IMR-90 (cell line): ENCODE data around the gene PFDN6. TPM values are rescaled to one million over a fixed set of nuclear protein-coding genes. Genes with fewer than 3 reads are reported as not detected.

Experiments used
- ATAC-seq: fragments of 200-7000 bp; cut with Tn5 transposase; 2 replicates; pipeline ENCODE4 v1.9.1; 2020; ENCODE audit warnings: low read depth, mild to moderate bottlenecking, moderate library complexity
- BruUV-seq: library from RNA; stranded (reverse); fragments of 400-500 nt; replicated peaks from 2 replicates; lab custom pipeline; 2021; lab: Mats Ljungman, UMichigan
- CTCF ChIA-PET: fragments of 300-600 bp; formaldehyde crosslinking; extraction: SDS; loops from one replicate; lab custom pipeline; 2021; ENCODE audit warnings: antibody characterized with exemption; lab: Yijun Ruan, JAX
- POLR2A ChIA-PET: fragments of 300-600 bp; sonication (Branson Sonifier 250); formaldehyde crosslinking; loops from one replicate; lab custom pipeline; 2022; ENCODE audit warnings: antibody characterized with exemption; ENCODE audit not compliant: unreplicated experiment; lab: Charles Lee
- DNase-seq: peaks from one replicate; pipeline ENCODE4 v3.0.0; 2013
- H2AFZ ChIP-seq: replicated peaks from 2 replicates; pipeline ENCODE3; 2013; ENCODE audit warnings: low read length, mild to moderate bottlenecking; ENCODE audit not compliant: poor library complexity
- H2AK5ac ChIP-seq: 2 replicates; pipeline ENCODE4 v1.6.1; 2013; ENCODE audit warnings: low read depth, low read length, inconsistent platforms
- H2AK9ac ChIP-seq: replicated peaks from 2 replicates; pipeline ENCODE3; 2013; ENCODE audit warnings: mild to moderate bottlenecking, low read depth, low read length, moderate library complexity; ENCODE audit not compliant: poor library complexity
- H2BK120ac ChIP-seq: 2 replicates; pipeline ENCODE4 v1.6.1; 2013; ENCODE audit warnings: low read depth, low read length, inconsistent platforms
- H2BK15ac ChIP-seq: 3 replicates; pipeline ENCODE4 v1.6.1; 2013; ENCODE audit warnings: low read depth, low read length, inconsistent platforms
- H2BK20ac ChIP-seq: 2 replicates; pipeline ENCODE4 v1.6.1; 2013; ENCODE audit warnings: low read depth, mild to moderate bottlenecking, inconsistent platforms, low read length, moderate library complexity
- H2BK5ac ChIP-seq: 2 replicates; pipeline ENCODE4 v1.6.1; 2013; ENCODE audit warnings: mild to moderate bottlenecking, low read depth, low read length, inconsistent platforms; ENCODE audit not compliant: poor library complexity, severe bottlenecking
- H3K14ac ChIP-seq: replicated peaks from 2 replicates; pipeline ENCODE4 v1.6.1; 2013; ENCODE audit warnings: low read depth, low read length, inconsistent platforms
- H3K18ac ChIP-seq: 2 replicates; pipeline ENCODE4 v1.6.1; 2013; ENCODE audit warnings: low read depth, low read length, control low read depth
- H3K23ac ChIP-seq: 2 replicates; pipeline ENCODE4 v1.6.1; 2013; ENCODE audit warnings: low read depth, low read length, inconsistent platforms
- H3K27ac ChIP-seq: 2 replicates; pipeline ENCODE4 v1.5.1; 2013; ENCODE audit warnings: mild to moderate bottlenecking, control low read depth, low read length; ENCODE audit not compliant: insufficient read depth
- H3K27me3 ChIP-seq: 2 replicates; pipeline ENCODE4 v1.6.1; 2013; ENCODE audit warnings: low read length; ENCODE audit not compliant: control insufficient read depth, insufficient read depth
- H3K36me3 ChIP-seq: 2 replicates; pipeline ENCODE4 v1.6.1; 2013; ENCODE audit warnings: low read length, mixed read lengths; ENCODE audit not compliant: control insufficient read depth, insufficient read depth
- H3K4ac ChIP-seq: 2 replicates; pipeline ENCODE4 v1.6.1; 2013; ENCODE audit warnings: low read depth, low read length, inconsistent platforms
- H3K4me1 ChIP-seq: 2 replicates; pipeline ENCODE4 v1.6.1; 2013; ENCODE audit warnings: low read length, mixed read lengths; ENCODE audit not compliant: control insufficient read depth, insufficient read depth
- H3K4me2 ChIP-seq: 2 replicates; pipeline ENCODE4 v1.6.1; 2013; ENCODE audit warnings: low read depth, mild to moderate bottlenecking, control low read depth, low read length, moderate library complexity
- H3K4me3 ChIP-seq: 2 replicates; pipeline ENCODE4 v1.5.1; 2013; ENCODE audit warnings: low read depth, mild to moderate bottlenecking, control low read depth, low read length, moderate library complexity; ENCODE audit not compliant: insufficient read depth
- H3K56ac ChIP-seq: 2 replicates; pipeline ENCODE4 v1.6.1; 2013; ENCODE audit warnings: low read length, inconsistent platforms; ENCODE audit not compliant: insufficient read depth; ENCODE audit errors: extremely low read depth
- H3K79me1 ChIP-seq, 2 experiments: 2 replicates each; pipeline ENCODE4 v1.6.1; 2013; ENCODE audit warnings: low read length in 2 of 2, inconsistent platforms in 1 of 2, low read depth in 1 of 2
- H3K9ac ChIP-seq: 2 replicates; pipeline ENCODE4 v1.6.1; 2013; ENCODE audit warnings: low read depth, low read length, control low read depth
- H3K9me1 ChIP-seq: 2 replicates; pipeline ENCODE4 v1.6.1; 2013; ENCODE audit warnings: low read length, inconsistent platforms; ENCODE audit not compliant: insufficient read depth
- H3K9me3 ChIP-seq: 2 replicates; pipeline ENCODE4 v1.6.1; 2013; ENCODE audit warnings: low read length; ENCODE audit not compliant: control insufficient read depth, insufficient read depth
- H4K20me1 ChIP-seq: 2 replicates; pipeline ENCODE4 v1.6.1; 2013; ENCODE audit warnings: low read length, inconsistent platforms; ENCODE audit not compliant: insufficient read depth
- H4K5ac ChIP-seq: 2 replicates; pipeline ENCODE4 v1.6.1; 2013; ENCODE audit warnings: mild to moderate bottlenecking, low read depth, low read length, control low read depth
- H4K8ac ChIP-seq, 2 experiments: 2 replicates each; pipeline ENCODE4 v1.6.1; 2013; ENCODE audit warnings: low read depth in 2 of 2, low read length in 2 of 2, control low read depth in 1 of 2, inconsistent platforms in 1 of 2
- H4K91ac ChIP-seq: 2 replicates; pipeline ENCODE4 v1.6.1; 2013; ENCODE audit warnings: low read depth, low read length, inconsistent platforms; ENCODE audit not compliant: insufficient read depth
- BHLHE40 ChIP-seq: fragments of 150-350 bp; IDR thresholded peaks from 2 replicates; pipeline ENCODE4 v1.6.1; 2016; ENCODE audit warnings: mild to moderate bottlenecking, low read depth, low read length
- CHD1 ChIP-seq: IDR thresholded peaks from 2 replicates; pipeline ENCODE4 v1.6.1; 2012; ENCODE audit warnings: low read depth, low read length, improper control_type of control experiment
- POLR2A ChIP-seq: IDR thresholded peaks from 2 replicates; pipeline ENCODE4 v1.6.1; 2012; ENCODE audit warnings: mild to moderate bottlenecking, low read depth, low read length
- whole genome bisulfite sequencing, 2 experiments: methylation state at CpG; one replicate each; pipeline versions ENCODE4 v1.1.5 to v1.1.7; 2013; ENCODE audit warnings: missing lambda C conversion rate in 2 of 2; ENCODE audit not compliant: insufficient read length in 1 of 2; ENCODE audit errors: extremely low coverage in 2 of 2; 5-methylcytosine and 5-hydroxymethylcytosine counted together
- dilution Hi-C: fragments of 300-500 bp; cut with HindIII; formaldehyde crosslinking; loops from one replicate; pipeline ENCODE4 v1.14.3; 2018; ENCODE audit warnings: low sequenced_read_pairs; ENCODE audit not compliant: unreplicated experiment
- in situ Hi-C: fragments of 300-500 bp; cut with MboI; formaldehyde crosslinking; loops from 3 replicates; pipeline ENCODE4 v1.14.3; 2019; ENCODE audit warnings: low sequenced_read_pairs, inconsistent platforms, mixed read lengths
- intact Hi-C: fragments of 100-400 bp; cut with micrococcal nuclease; formaldehyde crosslinking; loops from 2 replicates; pipeline ENCODE4 v1.10.0; 2022
- polyA plus RNA-seq, 3 experiments: library from polyadenylated mRNA; depleted of rRNA; stranded (reverse); fragments of >200 nt; gene quantifications; 2 replicates each; pipeline ENCODE4 v1.2.3, GENCODE V29; 2012; ENCODE audit warnings: low replicate concordance in 1 of 3
- total RNA-seq: library from RNA; depleted of rRNA; stranded (reverse); fragments of >200 nt; gene quantifications from 2 replicates; pipeline ENCODE4 v1.2.3, GENCODE V29; 2012
- TF ChIP-seq, protein P1 (sequence below): conservative IDR thresholded peaks from 2 replicates; pipeline ENCODE4 v1.5.1; 2012; ENCODE audit warnings: mild to moderate bottlenecking, low read depth, low read length, improper control_type of control experiment

Gene PFDN6
- total and polyA plus RNA-seq, 2 of the 4 experiments (the other 2 are of a cell fraction), result 24.4 to 92.1 TPM

DNA sequence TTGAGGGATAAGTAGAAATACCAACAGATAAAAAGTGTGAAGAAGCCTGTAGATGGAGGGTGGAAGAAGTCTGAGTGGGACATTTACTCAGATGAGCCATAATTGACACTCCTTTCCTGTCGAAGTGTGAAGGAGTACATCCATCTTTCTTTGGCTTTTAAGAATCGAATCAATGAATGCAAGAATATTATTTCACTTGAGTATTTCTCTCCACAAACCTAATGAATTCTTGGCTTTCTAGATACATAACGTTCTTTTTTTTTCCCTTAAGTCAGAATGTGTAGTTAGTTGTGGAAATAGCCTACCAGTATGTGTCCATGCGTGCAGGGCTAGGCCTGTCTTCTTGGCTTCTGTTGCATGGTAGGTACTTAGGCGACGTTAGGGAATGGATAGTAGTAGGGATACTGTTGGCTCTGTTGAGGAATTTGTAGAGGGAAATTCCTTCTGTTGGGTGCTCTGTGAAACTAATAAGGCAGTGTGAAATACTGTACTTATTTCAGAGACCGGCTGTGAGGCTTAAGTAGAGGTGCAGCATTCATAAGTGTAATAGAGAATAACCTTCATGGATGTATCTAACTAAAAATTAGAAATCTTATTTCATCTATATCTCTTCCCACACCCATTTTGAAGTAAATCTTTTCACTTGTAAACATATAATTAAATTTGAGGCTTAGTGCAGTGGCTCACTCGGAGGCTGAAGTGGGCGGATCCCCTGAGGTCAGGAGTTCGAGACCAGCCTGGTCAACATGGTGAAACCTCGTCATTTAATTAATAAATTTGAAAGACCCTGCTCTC is 16.1 kb upstream of the PFDN6 start:
- Histone ChIP-seq H3K56ac (0 out of 2 replicates have a peak overlapping the region, but pooled peaks have one; percentile 88), H3K79me1 (peaks cover 28 to 65% of the 10 kb centered on the region in 2 experiments), H2BK20ac (no peak overlapping the region), H3K18ac (no peak overlapping the region), H3K9ac (peak overlapping the region; percentile 95; the same call in 1 of the 2 replicates), H2AK5ac (0 out of 2 replicates have a peak overlapping the region, but pooled peaks have one; percentile 29), H3K27me3 (no peaks in the 10 kb centered on the region), H2BK5ac (no peak overlapping the region), H2BK15ac (no peak overlapping the region), H3K4me3 (peak overlapping the region; percentile 71), H3K14ac (peak overlapping the region; percentile 95; the same call in 1 of the 2 replicates), H3K9me1 (peaks cover 9% of the 10 kb centered on the region), H2AFZ (no peak overlapping the region), H3K4me1 (peaks cover 14% of the 10 kb centered on the region), H3K36me3 (peaks cover 49% of the 10 kb centered on the region), H2AK9ac (no peak overlapping the region), H2BK120ac (no peak overlapping the region), H3K9me3 (no peaks in the 10 kb centered on the region), H3K4me2 (peak overlapping the region; percentile 84), H4K5ac (no peak overlapping the region), H3K23ac (peak overlapping the region; percentile 86; the same call in 1 of the 2 replicates), H4K91ac (no peak overlapping the region), H3K27ac (no peak overlapping the region), H3K4ac (0 out of 2 replicates have a peak overlapping the region, but pooled peaks have one; percentile 11), H4K20me1 (peaks cover 64% of the 10 kb centered on the region), H4K8ac (no peak overlapping the region)
- dilution Hi-C loops, result no loop called here
- no peak for TF ChIP-seq CHD1
- no peak for TF ChIP-seq BHLHE40
- TF ChIP-seq, protein P1, sequence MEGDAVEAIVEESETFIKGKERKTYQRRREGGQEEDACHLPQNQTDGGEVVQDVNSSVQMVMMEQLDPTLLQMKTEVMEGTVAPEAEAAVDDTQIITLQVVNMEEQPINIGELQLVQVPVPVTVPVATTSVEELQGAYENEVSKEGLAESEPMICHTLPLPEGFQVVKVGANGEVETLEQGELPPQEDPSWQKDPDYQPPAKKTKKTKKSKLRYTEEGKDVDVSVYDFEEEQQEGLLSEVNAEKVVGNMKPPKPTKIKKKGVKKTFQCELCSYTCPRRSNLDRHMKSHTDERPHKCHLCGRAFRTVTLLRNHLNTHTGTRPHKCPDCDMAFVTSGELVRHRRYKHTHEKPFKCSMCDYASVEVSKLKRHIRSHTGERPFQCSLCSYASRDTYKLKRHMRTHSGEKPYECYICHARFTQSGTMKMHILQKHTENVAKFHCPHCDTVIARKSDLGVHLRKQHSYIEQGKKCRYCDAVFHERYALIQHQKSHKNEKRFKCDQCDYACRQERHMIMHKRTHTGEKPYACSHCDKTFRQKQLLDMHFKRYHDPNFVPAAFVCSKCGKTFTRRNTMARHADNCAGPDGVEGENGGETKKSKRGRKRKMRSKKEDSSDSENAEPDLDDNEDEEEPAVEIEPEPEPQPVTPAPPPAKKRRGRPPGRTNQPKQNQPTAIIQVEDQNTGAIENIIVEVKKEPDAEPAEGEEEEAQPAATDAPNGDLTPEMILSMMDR, result no peak
- TF ChIP-seq POLR2A, result no peak
- no peak for ATAC-seq
- ChIA-PET CTCF (no interaction called here), POLR2A (no interaction called here)
- intact Hi-C loops, result no loop called here
- DNase-seq, result no peak
- BruUV-seq, result no TSS peak
- no CpG with 5 or more reads among the region's 11 CpGs for WGBS, 2 experiments
- in situ Hi-C loops, result no loop called here
